ENCODE results near the gene CEBPA.

DNA sequence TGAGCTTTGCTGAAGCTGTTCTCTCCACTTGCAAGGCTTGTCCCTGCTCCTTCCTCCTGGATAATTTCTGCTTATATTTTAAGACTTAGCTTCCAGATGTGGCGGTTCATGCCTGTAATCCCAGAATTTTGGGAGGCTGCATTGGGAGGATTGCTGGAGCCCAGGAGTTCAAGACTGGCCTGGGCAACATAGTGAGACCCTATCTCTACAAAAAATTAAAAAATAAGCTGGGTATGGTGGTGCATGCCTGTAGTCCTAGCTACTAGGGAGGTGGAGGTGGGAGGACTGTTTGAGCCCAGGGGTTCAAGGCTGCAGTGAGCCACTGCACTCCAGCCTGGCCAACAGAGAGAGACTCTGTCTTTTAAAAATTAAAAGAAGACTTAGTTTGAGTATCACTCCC lies 31.6 kb downstream of the CEBPA start:
- TF ChIP-seq YY1 (IDR thresholded peaks at IDR 0.05) (no peak), ZBTB33 (IDR thresholded peaks at IDR 0.05) (no peak), CTCF (IDR thresholded peaks at IDR 0.05; ENCODE audit: low read depth, low read length, missing input control) (no peak), RAD21 (IDR thresholded peaks at IDR 0.05) (no peak), TAF1 (conservative IDR thresholded peaks at IDR 0.05) (no peak), MAX (IDR thresholded peaks at IDR 0.05) (no peak)

Data from liver (tissue), 3 donors.